ENCODE measurements around the gene TP53I11. TPM values are rescaled to one million over a fixed set of nuclear protein-coding genes. Genes with fewer than 3 reads are reported as not detected.
A peak's percentile ranks its signal among the peaks of the same experiment; 100 is the strongest.

Gene TP53I11
- total and polyA plus RNA-seq, 11 donors, result 24.0 to 91.3 (median 39.4) TPM

DNA sequence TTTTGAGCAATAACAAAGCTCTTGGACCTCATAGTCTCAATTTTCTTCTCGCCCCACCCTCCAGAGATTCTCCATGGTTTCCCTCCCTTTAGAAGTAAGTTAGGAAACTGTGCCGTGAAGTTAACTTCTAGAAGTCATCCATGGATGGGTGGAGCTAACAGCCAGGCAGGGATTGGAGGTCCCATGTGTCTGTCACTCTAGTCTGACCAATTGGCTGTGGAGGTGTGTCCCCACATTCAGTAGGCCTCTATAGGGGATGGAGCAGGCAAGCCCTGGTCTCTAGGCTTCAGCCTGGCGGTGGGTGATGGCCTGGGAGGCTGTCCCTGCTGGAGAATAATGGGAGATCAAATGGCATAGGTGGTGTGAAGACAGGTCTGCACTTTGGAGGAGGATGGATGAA, 50.7 kb downstream of the TP53I11 start:
- 73 to 92% (median 81%) methylated on average over 3 of the region's 3 CpGs for WGBS, 4 donors
- DNase-seq (peak in 2 of 5 donors; percentile 28 to 60), ATAC-seq (peak; percentile 29 to 62 (median 56))

GRCh38 chr11:44893846-44894617, 56.7 kb downstream of the TP53I11 start:
- Histone ChIP-seq H3K27ac (peak overlapping the region in 8 of 12 donors; percentile 18 to 78 (median 57)), H3K36me3 (peaks cover 0 to 12% (median 0%) of the 10 kb centered on the region in 9 donors), H3K9me3 (peaks cover 0 to 6% (median 0%) of the 10 kb centered on the region in 12 donors), H3K4me3 (no peak overlapping the region), H3K27me3 (no peaks in the 10 kb centered on the region), H3K4me1 (peaks cover 0 to 39% (median 20%) of the 10 kb centered on the region in 12 donors)
- 33 to 42% (median 40%) methylated on average over 16 to 21 of the region's 21 CpGs for WGBS, 4 donors
- TF ChIP-seq POLR2A (IDR thresholded peaks at IDR 0.05) (no peak), CTCF (IDR thresholded peaks at IDR 0.05) (peak; percentile 80 to 95 (median 88))
- ATAC-seq (peak; percentile 84 to 92 (median 88)), DNase-seq (peak; percentile 69 to 84 (median 83))
- intact Hi-C loops (cut with DNase I), result loop anchor here (1.0 to 10.0 kb wide), 14 partner anchors 17 to 337 kb away; partner anchors contain the start of gene TSPAN18 (in 7 of the 10)

More for the DNA sequence above, 50.7 kb downstream of the TP53I11 start:
- Histone ChIP-seq H3K9me3 (peaks cover 0 to 6% (median 0%) of the 10 kb centered on the region in 12 donors), H3K27ac (no peak overlapping the region), H3K36me3 (peaks cover 0 to 22% (median 0%) of the 10 kb centered on the region in 9 donors), H3K4me1 (peaks cover 0 to 7% (median 0%) of the 10 kb centered on the region in 12 donors), H3K4me3 (no peak overlapping the region), H3K27me3 (no peaks in the 10 kb centered on the region)
- intact Hi-C loops (cut with DNase I), result loop anchor here in 3 of 10 donors (5.0 to 10.0 kb wide), 4 partner anchors 115 to 333 kb away; partner anchors contain the start of gene CD82 (in 1 of the 3)
- TF ChIP-seq CTCF (IDR thresholded peaks at IDR 0.05) (no peak), POLR2A (IDR thresholded peaks at IDR 0.05) (no peak)

DNA sequence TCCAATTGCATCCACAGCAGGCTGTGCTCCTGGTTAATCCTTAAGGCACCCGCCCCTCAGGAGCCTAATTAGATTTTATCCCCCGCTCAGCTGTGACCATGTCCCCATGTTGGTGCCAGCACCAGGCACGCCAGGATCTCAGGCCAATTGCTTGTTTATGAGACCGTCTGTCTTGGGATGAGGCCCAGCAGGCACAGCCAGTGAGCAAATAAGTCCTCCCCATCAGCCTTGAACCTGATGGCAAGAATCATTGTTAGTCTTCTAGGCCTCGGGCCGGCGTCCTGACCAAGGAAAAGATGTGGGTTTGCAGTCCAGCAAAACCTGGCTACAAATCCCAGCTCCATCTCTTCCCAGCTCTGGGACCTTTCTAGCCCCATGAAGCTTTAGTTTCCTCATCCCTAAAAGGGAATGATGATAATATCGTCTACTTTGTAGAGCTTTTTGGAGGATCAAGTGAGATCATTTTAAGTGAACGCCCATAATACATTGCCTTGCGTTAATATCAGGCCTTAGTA, 57.3 kb downstream of the TP53I11 start:
- intact Hi-C loops (cut with DNase I), result loop anchor here (5.0 to 10.0 kb wide), 9 partner anchors 56 to 336 kb away; partner anchors contain the start of gene TSPAN18 (in 7 of the 10)
- TF ChIP-seq POLR2A (IDR thresholded peaks at IDR 0.05) (no peak), CTCF (IDR thresholded peaks at IDR 0.05) (no peak)
- no peaks in the 10 kb centered on the region for H3K27me3 ChIP-seq
- peaks cover 0 to 41% (median 20%) of the 10 kb centered on the region in 12 donors for H3K4me1 ChIP-seq
- peaks cover 0 to 6% (median 0%) of the 10 kb centered on the region in 9 donors for H3K36me3 ChIP-seq
- DNase-seq, result peak in 1 of 5 donors; percentile 52
- peaks cover 0 to 3% (median 0%) of the 10 kb centered on the region in 12 donors for H3K9me3 ChIP-seq
- H3K4me3 ChIP-seq, result no peak overlapping the region
- ATAC-seq, result peak; percentile 3 to 35 (median 20)
- peak overlapping the region in 8 of 12 donors; percentile 18 to 78 (median 57) for H3K27ac ChIP-seq
- WGBS, 4 donors, result 54 to 74% (median 66%) methylated on average over 9 to 10 of the region's 10 CpGs

GRCh38 chr11:44892843-44893242, 57.8 kb downstream of the TP53I11 start:
- peaks cover 0 to under 1% (median 0%) of the 10 kb centered on the region in 9 donors for H3K36me3 ChIP-seq
- TF ChIP-seq POLR2A (IDR thresholded peaks at IDR 0.05) (no peak), CTCF (IDR thresholded peaks at IDR 0.05) (no peak)
- no peak for DNase-seq
- ATAC-seq, result peak in 1 of 4 donors; percentile 2
- intact Hi-C loops (cut with DNase I), result loop anchor here (5.0 to 10.0 kb wide), 9 partner anchors 56 to 336 kb away; partner anchors contain the start of gene TSPAN18 (in 7 of the 10)
- peaks cover 0 to 42% (median 21%) of the 10 kb centered on the region in 12 donors for H3K4me1 ChIP-seq
- H3K27me3 ChIP-seq, result no peaks in the 10 kb centered on the region
- peak overlapping the region in 6 of 12 donors; percentile 35 to 78 (median 59) for H3K27ac ChIP-seq
- H3K4me3 ChIP-seq, result no peak overlapping the region
- WGBS, 4 donors, result 89 to 100% (median 94%) methylated on average over 2 to 7 of the region's 7 CpGs
- no peaks in the 10 kb centered on the region for H3K9me3 ChIP-seq
